ENCODE data around the gene OVOL1. TPM values are rescaled to one million over a fixed set of nuclear protein-coding genes. Genes with fewer than 3 reads are reported as not detected.

The OVOL1 gene
- total RNA-seq, 1 donor from 2014 or later: 2.7 TPM

GRCh38 chr11:65792456-65792855 is 5.6 kb downstream of the OVOL1 start:
- TF ChIP-seq CTCF (IDR thresholded peaks at IDR 0.05): no peak
- Histone ChIP-seq H3K27ac (no peak overlapping the region), H3K4me3 (no peak overlapping the region), H3K9me3 (no peaks in the 10 kb centered on the region), H3K27me3 (peaks cover 16% of the 10 kb centered on the region), H3K4me1 (peaks cover 5% of the 10 kb centered on the region), H3K36me3 (no peaks in the 10 kb centered on the region)
- intact Hi-C loops (cut with DNase I): no loop called here
- DNase-seq: no peak
- ATAC-seq: no peak

GRCh38 chr11:65793144-65793581 is 6.3 kb downstream of the OVOL1 start:
- DNase-seq (peak; percentile 93), ATAC-seq (peak; percentile 79)
- Histone ChIP-seq H3K27me3 (peaks cover 10% of the 10 kb centered on the region), H3K4me3 (no peak overlapping the region), H3K27ac (no peak overlapping the region), H3K36me3 (no peaks in the 10 kb centered on the region), H3K4me1 (no peaks in the 10 kb centered on the region), H3K9me3 (no peaks in the 10 kb centered on the region)
- intact Hi-C loops (cut with DNase I): no loop called here
- TF ChIP-seq CTCF (IDR thresholded peaks at IDR 0.05): no peak

- H3K4me3 ChIP-seq: no peak overlapping the region
- no peak for ATAC-seq
- TF ChIP-seq CTCF (IDR thresholded peaks at IDR 0.05): no peak
- DNase-seq: no peak
- H3K36me3 ChIP-seq: no peaks in the 10 kb centered on the region
- no peaks in the 10 kb centered on the region for H3K9me3 ChIP-seq
- H3K27me3 ChIP-seq: peaks cover 3% of the 10 kb centered on the region
- no peaks in the 10 kb centered on the region for H3K4me1 ChIP-seq
- intact Hi-C loops (cut with DNase I): no loop called here
- H3K27ac ChIP-seq: no peak overlapping the region
Observed at GRCh38 chr11:65793625-65794400, 7.0 kb downstream of the OVOL1 start.

GRCh38 chr11:65794570-65795510 is 8.0 kb downstream of the OVOL1 start:
- Histone ChIP-seq H3K4me1 (no peaks in the 10 kb centered on the region), H3K36me3 (no peaks in the 10 kb centered on the region), H3K27me3 (no peaks in the 10 kb centered on the region), H3K27ac (no peak overlapping the region), H3K9me3 (no peaks in the 10 kb centered on the region), H3K4me3 (no peak overlapping the region)
- no peak for ATAC-seq
- intact Hi-C loops (cut with DNase I): no loop called here
- TF ChIP-seq CTCF (IDR thresholded peaks at IDR 0.05): no peak
- no peak for DNase-seq

- ATAC-seq (no peak), DNase-seq (no peak)
- Histone ChIP-seq H3K9me3 (no peaks in the 10 kb centered on the region), H3K27me3 (peaks cover 5% of the 10 kb centered on the region), H3K4me1 (no peaks in the 10 kb centered on the region), H3K27ac (no peak overlapping the region), H3K4me3 (no peak overlapping the region), H3K36me3 (no peaks in the 10 kb centered on the region)
- intact Hi-C loops (cut with DNase I): no loop called here
- TF ChIP-seq CTCF (IDR thresholded peaks at IDR 0.05): no peak
Observed at GRCh38 chr11:65796726-65797601, 10.1 kb downstream of the OVOL1 start.

All from upper lobe of right lung (tissue), 1 donor.